DOHH2 (cell line): Measurements from ENCODE around the gene LCN15.

ENCODE experiments used
- EZH2phosphoT487 ChIP-seq: fragments of 200-600 bp; sonication (generic); IDR thresholded peaks from 2 replicates; pipeline ENCODE4 v1.6.1; 2017; ENCODE audit warnings: borderline replicate concordance, mild to moderate bottlenecking, antibody characterized with exemption, low read length, moderate library complexity, mixed read lengths
- TF ChIP-seq, protein P1 (sequence below): fragments of 200-600 bp; sonication (generic); IDR thresholded peaks from one replicate; pipeline ENCODE4 v1.5.1; 2014; ENCODE audit warnings: antibody characterized with exemption, mild to moderate bottlenecking, low read depth, low read length; ENCODE audit not compliant: poor library complexity, severe bottlenecking

GRCh38 chr9:136784997-136785361 lies 20.7 kb upstream of the LCN15 start:
- TF ChIP-seq, protein P1, sequence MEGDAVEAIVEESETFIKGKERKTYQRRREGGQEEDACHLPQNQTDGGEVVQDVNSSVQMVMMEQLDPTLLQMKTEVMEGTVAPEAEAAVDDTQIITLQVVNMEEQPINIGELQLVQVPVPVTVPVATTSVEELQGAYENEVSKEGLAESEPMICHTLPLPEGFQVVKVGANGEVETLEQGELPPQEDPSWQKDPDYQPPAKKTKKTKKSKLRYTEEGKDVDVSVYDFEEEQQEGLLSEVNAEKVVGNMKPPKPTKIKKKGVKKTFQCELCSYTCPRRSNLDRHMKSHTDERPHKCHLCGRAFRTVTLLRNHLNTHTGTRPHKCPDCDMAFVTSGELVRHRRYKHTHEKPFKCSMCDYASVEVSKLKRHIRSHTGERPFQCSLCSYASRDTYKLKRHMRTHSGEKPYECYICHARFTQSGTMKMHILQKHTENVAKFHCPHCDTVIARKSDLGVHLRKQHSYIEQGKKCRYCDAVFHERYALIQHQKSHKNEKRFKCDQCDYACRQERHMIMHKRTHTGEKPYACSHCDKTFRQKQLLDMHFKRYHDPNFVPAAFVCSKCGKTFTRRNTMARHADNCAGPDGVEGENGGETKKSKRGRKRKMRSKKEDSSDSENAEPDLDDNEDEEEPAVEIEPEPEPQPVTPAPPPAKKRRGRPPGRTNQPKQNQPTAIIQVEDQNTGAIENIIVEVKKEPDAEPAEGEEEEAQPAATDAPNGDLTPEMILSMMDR: no peak
- TF ChIP-seq EZH2phosphoT487: no peak
